Liver (tissue), 9 donors: Measurements from ENCODE around the gene SPRN. TPM values are rescaled to one million over a fixed set of nuclear protein-coding genes. Genes with fewer than 3 reads are reported as not detected.

ENCODE experiments used
- DNase-seq: peaks from one replicate; pipeline ENCODE4 v3.0.0-alpha.2; 2017; ENCODE audit warnings: low spot score
- H3K27ac ChIP-seq, 2 donors: one replicate each; pipeline ENCODE4 v1.7.0; 2013; ENCODE audit warnings: inconsistent platforms in 2 of 2, low read length in 2 of 2, control low read depth in 1 of 2, low read depth in 1 of 2, mild to moderate bottlenecking in 1 of 2
- H3K27me3 ChIP-seq, 4 donors: one replicate each; pipeline versions ENCODE4 v1.6.1 to v1.7.0; 2013; ENCODE audit warnings: low read length in 3 of 4, inconsistent platforms in 1 of 4, mild to moderate bottlenecking in 1 of 4, moderate library complexity in 1 of 4; ENCODE audit not compliant: control insufficient read depth in 4 of 4, insufficient read depth in 4 of 4
- H3K36me3 ChIP-seq, 4 donors: one replicate each; pipeline versions ENCODE4 v1.6.1 to v1.7.0; 2013; ENCODE audit warnings: low read length in 3 of 4, mild to moderate bottlenecking in 3 of 4, low read depth in 1 of 4, moderate library complexity in 1 of 4; ENCODE audit not compliant: control insufficient read depth in 4 of 4, insufficient read depth in 3 of 4
- H3K4me1 ChIP-seq, 4 donors: one replicate each; pipeline versions ENCODE4 v1.6.1 to v1.7.0; 2013; ENCODE audit warnings: low read length in 3 of 4, mild to moderate bottlenecking in 3 of 4, moderate library complexity in 1 of 4; ENCODE audit not compliant: control insufficient read depth in 4 of 4, insufficient read depth in 4 of 4
- H3K4me3 ChIP-seq, 3 donors: one replicate each; pipeline versions ENCODE4 v1.6.1 to v1.7.0; 2013; ENCODE audit warnings: low read length in 3 of 3, control low read depth in 1 of 3, low read depth in 1 of 3, mild to moderate bottlenecking in 1 of 3
- H3K9ac ChIP-seq, 2 donors: one replicate each; pipeline ENCODE4 v1.7.0; 2013; ENCODE audit warnings: low read length in 2 of 2, mild to moderate bottlenecking in 2 of 2, moderate library complexity in 2 of 2, control low read depth in 1 of 2, low read depth in 1 of 2
- H3K9me3 ChIP-seq, 4 donors: one replicate each; pipeline versions ENCODE4 v1.6.1 to v1.7.0; 2013; ENCODE audit warnings: low read length in 3 of 4; ENCODE audit not compliant: control insufficient read depth in 4 of 4
- CTCF ChIP-seq: fragments of 150-350 bp; IDR thresholded peaks from 2 replicates; pipeline ENCODE4 v1.5.1; 2017; ENCODE audit warnings: improper control_type of control experiment, low read depth, low read length; ENCODE audit not compliant: missing input control
- EGR1 ChIP-seq, 2 donors: IDR thresholded peaks; 2 replicates each; pipeline ENCODE4 v1.6.1; 2016 to 2018; ENCODE audit warnings: antibody characterized with exemption in 2 of 2, low read depth in 2 of 2
- FOXA2 ChIP-seq: IDR thresholded peaks from 2 replicates; pipeline ENCODE4 v1.6.1; 2016; ENCODE audit warnings: antibody characterized with exemption
- GABPA ChIP-seq, 2 donors: IDR thresholded peaks in 1 of 2; conservative IDR thresholded peaks in 1 of 2; 2 replicates each; pipeline ENCODE4 v1.6.1; 2016; ENCODE audit warnings: antibody characterized with exemption in 2 of 2, mild to moderate bottlenecking in 1 of 2, moderate library complexity in 1 of 2
- HNF4A ChIP-seq, 2 donors: conservative IDR thresholded peaks; 2 replicates each; pipeline ENCODE4 v1.6.1; 2016; ENCODE audit warnings: antibody characterized with exemption in 2 of 2, mild to moderate bottlenecking in 2 of 2
- HNF4G ChIP-seq: IDR thresholded peaks from 2 replicates; pipeline ENCODE4 v1.6.1; 2016; ENCODE audit warnings: antibody characterized with exemption
- JUND ChIP-seq, 2 donors: IDR thresholded peaks; 2 replicates each; pipeline ENCODE4 v1.6.1; 2016; ENCODE audit warnings: antibody characterized with exemption in 2 of 2
- MAX ChIP-seq: IDR thresholded peaks from 2 replicates; pipeline ENCODE4 v1.6.1; 2016; ENCODE audit warnings: antibody characterized with exemption
- NR2F2 ChIP-seq: IDR thresholded peaks from 2 replicates; pipeline ENCODE4 v1.6.1; 2016; ENCODE audit warnings: antibody characterized with exemption
- RAD21 ChIP-seq, 2 donors: IDR thresholded peaks; 2 replicates each; pipeline ENCODE4 v1.6.1; 2016; ENCODE audit warnings: antibody characterized with exemption in 2 of 2, mild to moderate bottlenecking in 2 of 2
- REST ChIP-seq: IDR thresholded peaks from 2 replicates; pipeline ENCODE4 v1.6.1; 2016; ENCODE audit warnings: antibody characterized with exemption, mild to moderate bottlenecking
- RXRA ChIP-seq, 2 donors: IDR thresholded peaks; 2 replicates each; pipeline ENCODE4 v1.6.1; 2017 to 2018; ENCODE audit warnings: antibody characterized with exemption in 2 of 2, mild to moderate bottlenecking in 1 of 2
- SP1 ChIP-seq: IDR thresholded peaks from 2 replicates; pipeline ENCODE4 v1.6.1; 2018; ENCODE audit warnings: antibody characterized with exemption, mild to moderate bottlenecking
- TAF1 ChIP-seq: conservative IDR thresholded peaks from 2 replicates; pipeline ENCODE4 v1.6.1; 2016; ENCODE audit warnings: antibody characterized with exemption, mild to moderate bottlenecking
- YY1 ChIP-seq: IDR thresholded peaks from 2 replicates; pipeline ENCODE4 v1.6.1; 2016; ENCODE audit warnings: antibody characterized with exemption, mild to moderate bottlenecking
- ZBTB33 ChIP-seq: IDR thresholded peaks from 2 replicates; pipeline ENCODE4 v1.6.1; 2016; ENCODE audit warnings: antibody characterized with exemption
- WGBS: extraction: QIAGEN DNeasy Blood & Tissue Kit; methylation state at CpG from one replicate; pipeline ENCODE4 v1.1.7; 2013; 5-methylcytosine and 5-hydroxymethylcytosine counted together
- polyA plus RNA-seq, 2 donors: library from polyadenylated mRNA; stranded (reverse) in 1 of 2; unstranded in 1 of 2; fragments of 200-250 nt in 1 of 2; fragments of >200 nt in 1 of 2; fragmentation: Nextera tagmentation in 1 of 2; extraction: Ambion mirVana in 1 of 2; gene quantifications; one replicate each; pipeline versions ENCODE4 v1.2.1 to v1.2.3, GENCODE V29; 2013 to 2015
- total RNA-seq, 2 donors: library from RNA; depleted of rRNA; stranded (reverse); fragments of >200 nt; gene quantifications; one replicate each; pipeline ENCODE4 v1.2.3, GENCODE V29; 2014
- donor health status: healthy.
- donor health status: healthy.
- donor health status: healthy.
- donor health status: healthy.
- donor health status: healthy.

Gene SPRN
- total and polyA plus RNA-seq, 4 donors, result 1.3 to 36.4 TPM; not detected in 2

- Histone ChIP-seq H3K4me3 (peak overlapping the region in 1 of 3 donors; percentile 96), H3K9ac (peak overlapping the region in 1 of 2 donors; percentile 24), H3K27ac (peak overlapping the region in 1 of 2 donors; percentile 81), H3K27me3 (no peaks in the 10 kb centered on the region), H3K4me1 (peaks cover 5 to 12% (median 7%) of the 10 kb centered on the region in 4 donors), H3K9me3 (no peaks in the 10 kb centered on the region), H3K36me3 (peaks cover 3 to 21% (median 13%) of the 10 kb centered on the region in 4 donors)
- DNase-seq, result no peak
- WGBS, result 35% methylated on average over 27 of the region's 27 CpGs
- TF ChIP-seq SP1, result no peak
These were observed 30.9 kb downstream of the SPRN start for GRCh38 chr10:133393401-133394063.

- no peaks in the 10 kb centered on the region for H3K9me3 ChIP-seq
- peaks cover 5 to 15% (median 7%) of the 10 kb centered on the region in 4 donors for H3K4me1 ChIP-seq
- H3K9ac ChIP-seq, result no peak overlapping the region
- WGBS, result 90% methylated on average over 12 of the region's 12 CpGs
- H3K27me3 ChIP-seq, result no peaks in the 10 kb centered on the region
- H3K27ac ChIP-seq, result no peak overlapping the region
- no peak for TF ChIP-seq FOXA2
- TF ChIP-seq JUND (IDR thresholded peaks at IDR 0.05), result no peak
- TF ChIP-seq YY1, result no peak
- TF ChIP-seq REST, result no peak
- TF ChIP-seq EGR1 (IDR thresholded peaks at IDR 0.05; ENCODE audit: low read depth in 2 of 2), result no peak
- no peak for TF ChIP-seq MAX
- no peak for TF ChIP-seq RXRA (IDR thresholded peaks at IDR 0.05)
- no peak for TF ChIP-seq TAF1
- TF ChIP-seq NR2F2, result no peak
- no peak for TF ChIP-seq GABPA (IDR thresholded peaks at IDR 0.05 in 1 of 2, conservative IDR thresholded peaks at IDR 0.05 in 1 of 2)
- no peak for TF ChIP-seq HNF4G
- H3K36me3 ChIP-seq, result peaks cover 0 to 14% (median 10%) of the 10 kb centered on the region in 4 donors
- no peak overlapping the region for H3K4me3 ChIP-seq
- no peak for DNase-seq
These were observed 32.5 kb downstream of the SPRN start for GRCh38 chr10:133391761-133392518.

GRCh38 chr10:133391249-133391635 lies 33.2 kb downstream of the SPRN start:
- Histone ChIP-seq H3K9me3 (no peaks in the 10 kb centered on the region), H3K4me3 (no peak overlapping the region), H3K27me3 (no peaks in the 10 kb centered on the region), H3K27ac (no peak overlapping the region), H3K9ac (no peak overlapping the region), H3K36me3 (peaks cover 0 to 14% (median 10%) of the 10 kb centered on the region in 4 donors), H3K4me1 (peaks cover 5 to 15% (median 7%) of the 10 kb centered on the region in 4 donors)
- 96% methylated on average over 12 of the region's 12 CpGs for WGBS
- no peak for TF ChIP-seq ZBTB33
- TF ChIP-seq EGR1 (IDR thresholded peaks at IDR 0.05; ENCODE audit: low read depth in 2 of 2), result no peak
- TF ChIP-seq HNF4G, result no peak
- TF ChIP-seq CTCF, result no peak
- TF ChIP-seq GABPA (IDR thresholded peaks at IDR 0.05 in 1 of 2, conservative IDR thresholded peaks at IDR 0.05 in 1 of 2), result no peak
- no peak for TF ChIP-seq TAF1
- TF ChIP-seq HNF4A (conservative IDR thresholded peaks at IDR 0.05), result no peak
- no peak for TF ChIP-seq RAD21 (IDR thresholded peaks at IDR 0.05)
- no peak for TF ChIP-seq YY1
- no peak for TF ChIP-seq RXRA (IDR thresholded peaks at IDR 0.05)
- DNase-seq, result no peak
